ENCODE data around the gene SAE1.

DNA sequence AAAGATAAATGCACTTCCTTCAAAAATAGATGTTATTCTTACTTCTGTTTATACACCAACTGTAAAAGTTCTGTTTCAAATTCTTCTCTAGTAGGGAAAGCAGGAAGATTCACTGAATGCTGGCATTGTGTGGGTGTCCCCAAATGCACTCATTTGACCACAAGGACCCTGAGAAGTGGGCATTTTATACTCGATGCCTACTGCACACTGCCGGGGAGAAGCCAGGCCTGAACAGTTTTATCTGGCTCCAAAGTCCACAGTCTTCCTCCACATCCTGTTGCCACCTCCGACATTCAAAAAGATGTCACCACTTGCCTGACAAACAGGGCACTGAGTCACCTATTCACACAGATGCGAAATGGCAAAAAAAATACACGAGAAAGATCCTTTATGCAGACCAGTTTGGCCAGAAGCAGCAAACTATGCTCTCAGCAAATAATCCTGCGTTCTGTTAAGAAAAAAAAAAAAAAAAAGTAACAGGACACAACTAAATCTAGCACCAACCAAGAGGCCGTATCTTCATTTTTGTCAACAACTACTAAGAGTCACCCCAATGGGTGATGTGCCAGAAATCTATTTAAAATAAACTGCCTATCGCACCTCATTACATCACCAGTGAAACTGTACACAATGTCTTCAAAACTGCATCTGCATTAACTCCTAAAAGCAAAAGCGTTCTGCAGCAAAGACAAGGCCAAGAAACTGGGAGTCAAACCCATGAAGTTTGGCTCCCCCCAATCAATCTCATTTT, 23.3 kb upstream of the SAE1 start:
- TF ChIP-seq, protein P1, sequence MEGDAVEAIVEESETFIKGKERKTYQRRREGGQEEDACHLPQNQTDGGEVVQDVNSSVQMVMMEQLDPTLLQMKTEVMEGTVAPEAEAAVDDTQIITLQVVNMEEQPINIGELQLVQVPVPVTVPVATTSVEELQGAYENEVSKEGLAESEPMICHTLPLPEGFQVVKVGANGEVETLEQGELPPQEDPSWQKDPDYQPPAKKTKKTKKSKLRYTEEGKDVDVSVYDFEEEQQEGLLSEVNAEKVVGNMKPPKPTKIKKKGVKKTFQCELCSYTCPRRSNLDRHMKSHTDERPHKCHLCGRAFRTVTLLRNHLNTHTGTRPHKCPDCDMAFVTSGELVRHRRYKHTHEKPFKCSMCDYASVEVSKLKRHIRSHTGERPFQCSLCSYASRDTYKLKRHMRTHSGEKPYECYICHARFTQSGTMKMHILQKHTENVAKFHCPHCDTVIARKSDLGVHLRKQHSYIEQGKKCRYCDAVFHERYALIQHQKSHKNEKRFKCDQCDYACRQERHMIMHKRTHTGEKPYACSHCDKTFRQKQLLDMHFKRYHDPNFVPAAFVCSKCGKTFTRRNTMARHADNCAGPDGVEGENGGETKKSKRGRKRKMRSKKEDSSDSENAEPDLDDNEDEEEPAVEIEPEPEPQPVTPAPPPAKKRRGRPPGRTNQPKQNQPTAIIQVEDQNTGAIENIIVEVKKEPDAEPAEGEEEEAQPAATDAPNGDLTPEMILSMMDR (IDR thresholded peaks at IDR 0.05), result no peak
- TF ChIP-seq EP300 (IDR thresholded peaks at IDR 0.05), result no peak
- no peak for TF ChIP-seq POLR2A (IDR thresholded peaks at IDR 0.05)
